GM23338 (cell line): Measurements from ENCODE around the gene TEX51. TPM values are rescaled to one million over a fixed set of nuclear protein-coding genes. Genes with fewer than 3 reads are reported as not detected.

Source experiments
- ATAC-seq: fragments of 200-7000 bp; cut with Tn5 transposase; 3 replicates; pipeline ENCODE4 v1.9.1; 2020
- DNase-seq: peaks from one replicate; pipeline ENCODE4 v3.0.0-alpha.2; 2015; ENCODE audit warnings: low spot score
- H2AFZ ChIP-seq: fragments of 200-600 bp; sonication (generic); 2 replicates; pipeline ENCODE4 v1.8.0; 2016; ENCODE audit warnings: antibody characterized with exemption, mild to moderate bottlenecking, moderate library complexity
- H3F3A ChIP-seq: fragments of 200-600 bp; sonication (generic); replicated peaks from 2 replicates; pipeline ENCODE4 v1.8.0; 2017; ENCODE audit warnings: antibody characterized with exemption, mixed run types, low read depth
- H3K27ac ChIP-seq: fragments of 200-600 bp; sonication (generic); 2 replicates; pipeline ENCODE4 v1.6.1; 2016; ENCODE audit warnings: low read depth
- H3K27me3 ChIP-seq: fragments of 200-600 bp; sonication (generic); 2 replicates; pipeline ENCODE4 v1.8.0; 2016; ENCODE audit warnings: mild to moderate bottlenecking, mixed run types, moderate library complexity; ENCODE audit not compliant: insufficient read depth
- H3K36me3 ChIP-seq: fragments of 200-600 bp; sonication (generic); 2 replicates; pipeline ENCODE4 v1.8.0; 2016; ENCODE audit warnings: mild to moderate bottlenecking; ENCODE audit not compliant: insufficient read depth
- H3K4me1 ChIP-seq: fragments of 200-600 bp; sonication (generic); 2 replicates; pipeline ENCODE4 v1.8.0; 2016; ENCODE audit warnings: mild to moderate bottlenecking, moderate library complexity; ENCODE audit not compliant: insufficient read depth
- H3K4me2 ChIP-seq: fragments of 200-600 bp; sonication (generic); 2 replicates; pipeline ENCODE4 v1.7.1; 2017; ENCODE audit warnings: mixed run types
- H3K4me3 ChIP-seq: fragments of 200-600 bp; sonication (generic); 2 replicates; pipeline ENCODE4 v1.6.1; 2016; ENCODE audit warnings: mixed run types
- H3K79me2 ChIP-seq: fragments of 200-600 bp; sonication (generic); replicated peaks from 2 replicates; pipeline ENCODE4 v1.8.0; 2017; ENCODE audit warnings: mild to moderate bottlenecking; ENCODE audit not compliant: insufficient read depth
- H3K9me2 ChIP-seq: fragments of 200-600 bp; sonication (generic); 2 replicates; pipeline ENCODE4 v1.8.0; 2017; ENCODE audit not compliant: insufficient read depth
- H4K20me1 ChIP-seq: fragments of 200-600 bp; sonication (generic); replicated peaks from 2 replicates; pipeline ENCODE4 v1.8.0; 2017; ENCODE audit warnings: mild to moderate bottlenecking; ENCODE audit not compliant: insufficient read depth
- H3K27ac Mint-ChIP-seq: 2 replicates; pipeline ENCODE4 v1.8.0; 2020; ENCODE audit warnings: inconsistent platforms, mild to moderate bottlenecking, moderate library complexity, mixed read lengths
- H3K27me3 Mint-ChIP-seq: 3 replicates; pipeline ENCODE4 v1.8.0; 2022; ENCODE audit warnings: low read depth, mild to moderate bottlenecking, moderate library complexity, mixed read lengths, inconsistent platforms; ENCODE audit not compliant: insufficient read depth, poor library complexity
- H3K36me3 Mint-ChIP-seq: 3 replicates; pipeline ENCODE4 v1.8.0; 2021; ENCODE audit warnings: low read depth, mild to moderate bottlenecking, inconsistent platforms, moderate library complexity, mixed read lengths
- H3K4me1 Mint-ChIP-seq: 3 replicates; pipeline ENCODE4 v1.8.0; 2020; ENCODE audit warnings: mild to moderate bottlenecking, inconsistent platforms, mixed read lengths
- H3K4me3 Mint-ChIP-seq: 3 replicates; pipeline ENCODE4 v1.8.0; 2021; ENCODE audit warnings: moderate library complexity, mild to moderate bottlenecking, inconsistent platforms, mixed read lengths
- H3K9me3 Mint-ChIP-seq: 3 replicates; pipeline ENCODE4 v1.8.0; 2020; ENCODE audit warnings: moderate library complexity, mild to moderate bottlenecking, inconsistent platforms, mixed read lengths
- CREB1 ChIP-seq: fragments of 250-450 bp; sonication (Bioruptor Pico); IDR thresholded peaks from 2 replicates; pipeline ENCODE4 v1.5.0; 2020; ENCODE audit warnings: low read depth, mild to moderate bottlenecking, moderate library complexity
- EZH2 ChIP-seq: fragments of 200-600 bp; sonication (generic); IDR thresholded peaks from one replicate; pipeline ENCODE4 v1.8.0; 2017; ENCODE audit warnings: antibody characterized with exemption, mild to moderate bottlenecking, low read depth; ENCODE audit not compliant: unreplicated experiment
- EZH2phosphoT487 ChIP-seq: fragments of 200-600 bp; sonication (generic); IDR thresholded peaks from one replicate; pipeline ENCODE4 v1.8.1; 2018; ENCODE audit warnings: antibody characterized with exemption; ENCODE audit not compliant: unreplicated experiment
- JUNB ChIP-seq: IDR thresholded peaks from one replicate; pipeline ENCODE4 v1.6.1; 2016; ENCODE audit warnings: antibody characterized with exemption; ENCODE audit not compliant: unreplicated experiment
- NANOG ChIP-seq: IDR thresholded peaks from 2 replicates; pipeline ENCODE4 v1.6.1; 2016; ENCODE audit warnings: antibody characterized with exemption, borderline replicate concordance
- POLR2AphosphoS5 ChIP-seq: IDR thresholded peaks from 2 replicates; pipeline ENCODE4 v1.6.1; 2016; ENCODE audit warnings: antibody characterized with exemption, low read depth
- STAT1 ChIP-seq: IDR thresholded peaks from one replicate; pipeline ENCODE4 v1.6.1; 2016; ENCODE audit warnings: antibody characterized with exemption; ENCODE audit not compliant: unreplicated experiment
- ZNF114 ChIP-seq: fragments of 250-450 bp; sonication (Bioruptor Pico); IDR thresholded peaks from 2 replicates; pipeline ENCODE4 v1.5.0; 2020; ENCODE audit warnings: mild to moderate bottlenecking, moderate library complexity
- ZNF331 ChIP-seq: fragments of 250-450 bp; sonication (Bioruptor Pico); IDR thresholded peaks from 2 replicates; pipeline ENCODE4 v1.5.0; 2020; ENCODE audit warnings: low read depth, mild to moderate bottlenecking, moderate library complexity
- polyA plus RNA-seq: library from polyadenylated mRNA; unstranded; fragments of >200 nt; fragmentation: Nextera tagmentation; extraction: Ambion mirVana; gene quantifications from 2 replicates; pipeline ENCODE4 v1.2.1, GENCODE V29; 2016
- total RNA-seq: library from RNA; depleted of rRNA; stranded (reverse); fragments of >200 nt; shearing (Covaris generic); gene quantifications from 2 replicates; pipeline ENCODE4 v1.2.3, GENCODE V29; 2014
- TF ChIP-seq, protein P1 (sequence below): fragments of 250-450 bp; sonication (Bioruptor Pico); IDR thresholded peaks from 2 replicates; pipeline ENCODE4 v1.5.0; 2020; ENCODE audit warnings: mild to moderate bottlenecking, moderate library complexity
- TF ChIP-seq, protein P2 (sequence below): IDR thresholded peaks from one replicate; pipeline ENCODE4 v1.6.1; 2018; ENCODE audit warnings: antibody characterized with exemption; ENCODE audit not compliant: unreplicated experiment
- TF ChIP-seq, protein P3 (sequence below): IDR thresholded peaks from 2 replicates; pipeline ENCODE4 v1.6.1; 2016; ENCODE audit warnings: antibody characterized with exemption
- TF ChIP-seq, protein P4 (sequence below), 2 experiments: fragments of 200-600 bp in 1 of 2; sonication (generic) in 1 of 2; conservative IDR thresholded peaks; 2 replicates each; pipeline versions ENCODE4 v1.5.1 to v1.6.1; 2016 to 2017; ENCODE audit warnings: antibody characterized with exemption in 2 of 2, low read depth in 2 of 2, mild to moderate bottlenecking in 2 of 2, moderate library complexity in 1 of 2

Gene TEX51
- total and polyA plus RNA-seq, 2 experiments from 2014 or later, result not detected

DNA sequence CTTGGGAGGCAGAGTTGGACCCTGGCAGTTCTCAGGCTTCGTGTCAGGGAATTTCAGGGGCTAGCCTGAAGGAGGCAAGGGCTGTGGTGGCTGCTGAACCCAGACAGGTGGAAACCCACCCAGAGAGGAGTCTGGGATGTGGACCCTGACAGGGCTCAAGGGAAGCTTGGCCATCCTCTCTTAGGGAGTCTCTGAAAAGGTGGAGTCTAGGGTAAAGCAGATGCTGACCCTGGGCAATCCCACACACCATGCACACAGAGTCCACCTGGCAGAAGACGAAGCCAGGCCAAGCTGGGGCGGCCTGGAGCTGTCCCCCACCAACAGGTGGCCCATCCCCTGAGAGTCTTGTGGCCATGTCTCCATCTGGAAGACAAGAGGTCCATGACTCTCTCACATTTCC is 41.2 kb upstream of the TEX51 start:
- Mint-ChIP-seq H3K27ac (no peak overlapping the region), H3K4me1 (no peaks in the 10 kb centered on the region; the same call in 2 of the 3 replicates), H3K9me3 (no peaks in the 10 kb centered on the region; the same call in 2 of the 3 replicates), H3K27me3 (peaks cover 14% of the 10 kb centered on the region), H3K4me3 (no peak overlapping the region), H3K36me3 (no peaks in the 10 kb centered on the region)
- no peaks in the 10 kb centered on the region for H3K79me2 ChIP-seq
- no peaks in the 10 kb centered on the region for H3F3A ChIP-seq
- H3K27ac ChIP-seq, result no peak overlapping the region
- no peaks in the 10 kb centered on the region for H3K4me1 ChIP-seq
- no peak overlapping the region for H2AFZ ChIP-seq
- no peak overlapping the region for H3K4me2 ChIP-seq
- H3K36me3 ChIP-seq, result no peaks in the 10 kb centered on the region
- DNase-seq (no peak), ATAC-seq (no peak)
- H4K20me1 ChIP-seq, result no peaks in the 10 kb centered on the region
- H3K9me2 ChIP-seq, result 0 out of 2 replicates have a peak, but pooled peaks cover 6% of the 10 kb centered on the region
- TF ChIP-seq, protein P1, sequence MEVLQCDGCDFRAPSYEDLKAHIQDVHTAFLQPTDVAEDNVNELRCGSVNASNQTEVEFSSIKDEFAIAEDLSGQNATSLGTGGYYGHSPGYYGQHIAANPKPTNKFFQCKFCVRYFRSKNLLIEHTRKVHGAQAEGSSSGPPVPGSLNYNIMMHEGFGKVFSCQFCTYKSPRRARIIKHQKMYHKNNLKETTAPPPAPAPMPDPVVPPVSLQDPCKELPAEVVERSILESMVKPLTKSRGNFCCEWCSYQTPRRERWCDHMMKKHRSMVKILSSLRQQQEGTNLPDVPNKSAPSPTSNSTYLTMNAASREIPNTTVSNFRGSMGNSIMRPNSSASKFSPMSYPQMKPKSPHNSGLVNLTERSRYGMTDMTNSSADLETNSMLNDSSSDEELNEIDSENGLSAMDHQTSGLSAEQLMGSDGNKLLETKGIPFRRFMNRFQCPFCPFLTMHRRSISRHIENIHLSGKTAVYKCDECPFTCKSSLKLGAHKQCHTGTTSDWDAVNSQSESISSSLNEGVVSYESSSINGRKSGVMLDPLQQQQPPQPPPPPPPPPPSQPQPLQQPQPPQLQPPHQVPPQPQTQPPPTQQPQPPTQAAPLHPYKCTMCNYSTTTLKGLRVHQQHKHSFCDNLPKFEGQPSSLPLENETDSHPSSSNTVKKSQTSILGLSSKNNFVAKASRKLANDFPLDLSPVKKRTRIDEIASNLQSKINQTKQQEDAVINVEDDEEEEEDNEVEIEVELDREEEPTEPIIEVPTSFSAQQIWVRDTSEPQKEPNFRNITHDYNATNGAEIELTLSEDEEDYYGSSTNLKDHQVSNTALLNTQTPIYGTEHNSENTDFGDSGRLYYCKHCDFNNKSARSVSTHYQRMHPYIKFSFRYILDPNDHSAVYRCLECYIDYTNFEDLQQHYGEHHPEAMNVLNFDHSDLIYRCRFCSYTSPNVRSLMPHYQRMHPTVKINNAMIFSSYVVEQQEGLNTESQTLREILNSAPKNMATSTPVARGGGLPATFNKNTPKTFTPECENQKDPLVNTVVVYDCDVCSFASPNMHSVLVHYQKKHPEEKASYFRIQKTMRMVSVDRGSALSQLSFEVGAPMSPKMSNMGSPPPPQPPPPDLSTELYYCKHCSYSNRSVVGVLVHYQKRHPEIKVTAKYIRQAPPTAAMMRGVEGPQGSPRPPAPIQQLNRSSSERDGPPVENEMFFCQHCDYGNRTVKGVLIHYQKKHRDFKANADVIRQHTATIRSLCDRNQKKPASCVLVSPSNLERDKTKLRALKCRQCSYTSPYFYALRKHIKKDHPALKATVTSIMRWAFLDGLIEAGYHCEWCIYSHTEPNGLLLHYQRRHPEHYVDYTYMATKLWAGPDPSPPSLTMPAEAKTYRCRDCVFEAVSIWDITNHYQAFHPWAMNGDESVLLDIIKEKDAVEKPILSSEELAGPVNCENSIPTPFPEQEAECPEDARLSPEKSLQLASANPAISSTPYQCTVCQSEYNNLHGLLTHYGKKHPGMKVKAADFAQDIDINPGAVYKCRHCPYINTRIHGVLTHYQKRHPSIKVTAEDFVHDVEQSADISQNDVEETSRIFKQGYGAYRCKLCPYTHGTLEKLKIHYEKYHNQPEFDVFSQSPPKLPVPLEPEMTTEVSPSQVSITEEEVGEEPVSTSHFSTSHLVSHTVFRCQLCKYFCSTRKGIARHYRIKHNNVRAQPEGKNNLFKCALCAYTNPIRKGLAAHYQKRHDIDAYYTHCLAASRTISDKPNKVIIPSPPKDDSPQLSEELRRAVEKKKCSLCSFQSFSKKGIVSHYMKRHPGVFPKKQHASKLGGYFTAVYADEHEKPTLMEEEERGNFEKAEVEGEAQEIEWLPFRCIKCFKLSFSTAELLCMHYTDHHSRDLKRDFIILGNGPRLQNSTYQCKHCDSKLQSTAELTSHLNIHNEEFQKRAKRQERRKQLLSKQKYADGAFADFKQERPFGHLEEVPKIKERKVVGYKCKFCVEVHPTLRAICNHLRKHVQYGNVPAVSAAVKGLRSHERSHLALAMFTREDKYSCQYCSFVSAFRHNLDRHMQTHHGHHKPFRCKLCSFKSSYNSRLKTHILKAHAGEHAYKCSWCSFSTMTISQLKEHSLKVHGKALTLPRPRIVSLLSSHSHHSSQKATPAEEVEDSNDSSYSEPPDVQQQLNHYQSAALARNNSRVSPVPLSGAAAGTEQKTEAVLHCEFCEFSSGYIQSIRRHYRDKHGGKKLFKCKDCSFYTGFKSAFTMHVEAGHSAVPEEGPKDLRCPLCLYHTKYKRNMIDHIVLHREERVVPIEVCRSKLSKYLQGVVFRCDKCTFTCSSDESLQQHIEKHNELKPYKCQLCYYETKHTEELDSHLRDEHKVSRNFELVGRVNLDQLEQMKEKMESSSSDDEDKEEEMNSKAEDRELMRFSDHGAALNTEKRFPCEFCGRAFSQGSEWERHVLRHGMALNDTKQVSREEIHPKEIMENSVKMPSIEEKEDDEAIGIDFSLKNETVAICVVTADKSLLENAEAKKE, result no peak
- TF ChIP-seq JUNB (no peak), POLR2AphosphoS5 (no peak), ZNF331 (CRISPR knock-in tag) (no peak), NANOG (no peak), EZH2 (no peak), STAT1 (no peak), CREB1 (CRISPR knock-in tag) (no peak), ZNF114 (no peak), EZH2phosphoT487 (no peak)
- TF ChIP-seq, protein P2, sequence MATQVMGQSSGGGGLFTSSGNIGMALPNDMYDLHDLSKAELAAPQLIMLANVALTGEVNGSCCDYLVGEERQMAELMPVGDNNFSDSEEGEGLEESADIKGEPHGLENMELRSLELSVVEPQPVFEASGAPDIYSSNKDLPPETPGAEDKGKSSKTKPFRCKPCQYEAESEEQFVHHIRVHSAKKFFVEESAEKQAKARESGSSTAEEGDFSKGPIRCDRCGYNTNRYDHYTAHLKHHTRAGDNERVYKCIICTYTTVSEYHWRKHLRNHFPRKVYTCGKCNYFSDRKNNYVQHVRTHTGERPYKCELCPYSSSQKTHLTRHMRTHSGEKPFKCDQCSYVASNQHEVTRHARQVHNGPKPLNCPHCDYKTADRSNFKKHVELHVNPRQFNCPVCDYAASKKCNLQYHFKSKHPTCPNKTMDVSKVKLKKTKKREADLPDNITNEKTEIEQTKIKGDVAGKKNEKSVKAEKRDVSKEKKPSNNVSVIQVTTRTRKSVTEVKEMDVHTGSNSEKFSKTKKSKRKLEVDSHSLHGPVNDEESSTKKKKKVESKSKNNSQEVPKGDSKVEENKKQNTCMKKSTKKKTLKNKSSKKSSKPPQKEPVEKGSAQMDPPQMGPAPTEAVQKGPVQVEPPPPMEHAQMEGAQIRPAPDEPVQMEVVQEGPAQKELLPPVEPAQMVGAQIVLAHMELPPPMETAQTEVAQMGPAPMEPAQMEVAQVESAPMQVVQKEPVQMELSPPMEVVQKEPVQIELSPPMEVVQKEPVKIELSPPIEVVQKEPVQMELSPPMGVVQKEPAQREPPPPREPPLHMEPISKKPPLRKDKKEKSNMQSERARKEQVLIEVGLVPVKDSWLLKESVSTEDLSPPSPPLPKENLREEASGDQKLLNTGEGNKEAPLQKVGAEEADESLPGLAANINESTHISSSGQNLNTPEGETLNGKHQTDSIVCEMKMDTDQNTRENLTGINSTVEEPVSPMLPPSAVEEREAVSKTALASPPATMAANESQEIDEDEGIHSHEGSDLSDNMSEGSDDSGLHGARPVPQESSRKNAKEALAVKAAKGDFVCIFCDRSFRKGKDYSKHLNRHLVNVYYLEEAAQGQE, result no peak
- TF ChIP-seq, protein P3, sequence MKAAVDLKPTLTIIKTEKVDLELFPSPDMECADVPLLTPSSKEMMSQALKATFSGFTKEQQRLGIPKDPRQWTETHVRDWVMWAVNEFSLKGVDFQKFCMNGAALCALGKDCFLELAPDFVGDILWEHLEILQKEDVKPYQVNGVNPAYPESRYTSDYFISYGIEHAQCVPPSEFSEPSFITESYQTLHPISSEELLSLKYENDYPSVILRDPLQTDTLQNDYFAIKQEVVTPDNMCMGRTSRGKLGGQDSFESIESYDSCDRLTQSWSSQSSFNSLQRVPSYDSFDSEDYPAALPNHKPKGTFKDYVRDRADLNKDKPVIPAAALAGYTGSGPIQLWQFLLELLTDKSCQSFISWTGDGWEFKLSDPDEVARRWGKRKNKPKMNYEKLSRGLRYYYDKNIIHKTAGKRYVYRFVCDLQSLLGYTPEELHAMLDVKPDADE, result no peak
- TF ChIP-seq, protein P4, sequence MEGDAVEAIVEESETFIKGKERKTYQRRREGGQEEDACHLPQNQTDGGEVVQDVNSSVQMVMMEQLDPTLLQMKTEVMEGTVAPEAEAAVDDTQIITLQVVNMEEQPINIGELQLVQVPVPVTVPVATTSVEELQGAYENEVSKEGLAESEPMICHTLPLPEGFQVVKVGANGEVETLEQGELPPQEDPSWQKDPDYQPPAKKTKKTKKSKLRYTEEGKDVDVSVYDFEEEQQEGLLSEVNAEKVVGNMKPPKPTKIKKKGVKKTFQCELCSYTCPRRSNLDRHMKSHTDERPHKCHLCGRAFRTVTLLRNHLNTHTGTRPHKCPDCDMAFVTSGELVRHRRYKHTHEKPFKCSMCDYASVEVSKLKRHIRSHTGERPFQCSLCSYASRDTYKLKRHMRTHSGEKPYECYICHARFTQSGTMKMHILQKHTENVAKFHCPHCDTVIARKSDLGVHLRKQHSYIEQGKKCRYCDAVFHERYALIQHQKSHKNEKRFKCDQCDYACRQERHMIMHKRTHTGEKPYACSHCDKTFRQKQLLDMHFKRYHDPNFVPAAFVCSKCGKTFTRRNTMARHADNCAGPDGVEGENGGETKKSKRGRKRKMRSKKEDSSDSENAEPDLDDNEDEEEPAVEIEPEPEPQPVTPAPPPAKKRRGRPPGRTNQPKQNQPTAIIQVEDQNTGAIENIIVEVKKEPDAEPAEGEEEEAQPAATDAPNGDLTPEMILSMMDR (conservative IDR thresholded peaks at IDR 0.05; ENCODE audit: low read depth in 2 of 2), result no peak
- no peak overlapping the region for H3K4me3 ChIP-seq
- no peaks in the 10 kb centered on the region for H3K27me3 ChIP-seq
